ENCODE data around the gene DENND4B.

DNA sequence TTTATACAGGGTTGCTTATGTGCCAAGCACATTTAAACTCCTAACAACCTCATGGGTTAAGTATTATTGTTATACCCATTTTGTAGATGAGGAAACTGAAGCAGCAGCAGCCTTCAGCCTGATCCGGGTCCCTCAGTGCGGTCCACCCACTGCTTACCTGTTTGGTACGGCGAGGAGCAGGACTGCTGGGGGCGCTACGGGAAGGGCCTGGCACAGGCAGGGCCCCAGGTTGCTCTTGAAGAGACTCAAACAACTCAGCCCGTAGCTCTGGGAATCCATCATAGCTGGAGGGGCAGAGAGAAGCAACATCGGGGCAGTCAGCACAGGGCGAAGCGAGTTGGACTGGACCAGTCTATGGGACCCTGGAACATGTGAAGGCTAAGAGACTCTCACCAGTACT, 9.2 kb downstream of the DENND4B start:
- TF ChIP-seq GATA2 (IDR thresholded peaks at IDR 0.05; ENCODE audit: low read depth, low read length), result no peak
- no peak for TF ChIP-seq GATA3 (IDR thresholded peaks at IDR 0.05; ENCODE audit: low read depth, low read length)
